Lung (tissue), 12 donors: ENCODE results near the gene SRPK3. TPM values are rescaled to one million over a fixed set of nuclear protein-coding genes. Genes with fewer than 3 reads are reported as not detected.

ENCODE experiments used
- ATAC-seq: fragments of 200-7000 bp; cut with Tn5 transposase; one replicate; pipeline ENCODE4 v1.9.1; 2020; ENCODE audit warnings: moderate number of reproducible peaks; ENCODE audit not compliant: insufficient read depth, low FRiP score
- DNase-seq, 3 donors: peaks; one replicate each; pipeline ENCODE4 v3.0.0-alpha.2; 2013 to 2017
- H3K27ac ChIP-seq, 2 donors: one replicate each; pipeline ENCODE4 v1.5.1; 2013; ENCODE audit warnings: mild to moderate bottlenecking in 2 of 2, moderate library complexity in 2 of 2, control low read depth in 1 of 2, inconsistent platforms in 1 of 2, low read depth in 1 of 2, low read length in 1 of 2
- H3K27me3 ChIP-seq, 3 donors: one replicate each; pipeline ENCODE4 v1.5.1; 2013; ENCODE audit warnings: low read length in 2 of 3; ENCODE audit not compliant: control insufficient read depth in 3 of 3, insufficient read depth in 3 of 3
- H3K36me3 ChIP-seq, 4 donors: one replicate each; pipeline ENCODE4 v1.5.1; 2013; ENCODE audit warnings: low read length in 4 of 4, mild to moderate bottlenecking in 1 of 4, moderate library complexity in 1 of 4; ENCODE audit not compliant: control insufficient read depth in 4 of 4, insufficient read depth in 4 of 4
- H3K4me1 ChIP-seq, 5 donors: one replicate each; pipeline ENCODE4 v1.5.1; 2013; ENCODE audit warnings: low read length in 5 of 5, mild to moderate bottlenecking in 2 of 5, moderate library complexity in 1 of 5; ENCODE audit not compliant: control insufficient read depth in 5 of 5, insufficient read depth in 5 of 5
- H3K4me3 ChIP-seq: one replicate; pipeline ENCODE4 v1.5.1; 2013; ENCODE audit warnings: mild to moderate bottlenecking, control low read depth, moderate library complexity
- H3K9ac ChIP-seq, 2 donors: one replicate each; pipeline ENCODE4 v1.5.1; 2013; ENCODE audit warnings: low read length in 2 of 2, control low read depth in 1 of 2; ENCODE audit not compliant: insufficient read depth in 1 of 2
- H3K9me3 ChIP-seq, 4 donors: one replicate each; pipeline ENCODE4 v1.5.1; 2013; ENCODE audit warnings: low read length in 3 of 4, mild to moderate bottlenecking in 1 of 4, moderate library complexity in 1 of 4; ENCODE audit not compliant: control insufficient read depth in 4 of 4, insufficient read depth in 3 of 4
- WGBS, 2 donors: extraction: QIAGEN DNeasy Blood & Tissue Kit; methylation state at CpG; one replicate each; pipeline ENCODE4 v1.1.7; 2013; 5-methylcytosine and 5-hydroxymethylcytosine counted together
- polyA plus RNA-seq, 2 donors: library from polyadenylated mRNA; stranded (reverse); fragments of 200-250 nt; gene quantifications; one replicate each; pipeline ENCODE4 v1.2.1, GENCODE V29; 2013
- total RNA-seq, 2 donors: library from RNA; depleted of rRNA in 1 of 2; stranded (reverse); fragments of >200 nt in 1 of 2; gene quantifications; one replicate each; pipeline ENCODE4 v1.2.1, GENCODE V29; 2014 to 2021
- TF ChIP-seq, protein P1 (sequence below): IDR thresholded peaks from 2 replicates; pipeline ENCODE4 v1.5.1; 2012; ENCODE audit warnings: mild to moderate bottlenecking; ENCODE audit errors: control extremely low read depth, extremely low read depth
- donor health status: control.
- donor health status: control.
- donor health status: Bipolar disorder and iron deficiency.
- donor health status: healthy.
- donor health status: DM: yes; HTN: yes; CAD: no.

Gene SRPK3
- total and polyA plus RNA-seq, 4 donors: 0.04 to 0.23 (median 0.15) TPM

DNA sequence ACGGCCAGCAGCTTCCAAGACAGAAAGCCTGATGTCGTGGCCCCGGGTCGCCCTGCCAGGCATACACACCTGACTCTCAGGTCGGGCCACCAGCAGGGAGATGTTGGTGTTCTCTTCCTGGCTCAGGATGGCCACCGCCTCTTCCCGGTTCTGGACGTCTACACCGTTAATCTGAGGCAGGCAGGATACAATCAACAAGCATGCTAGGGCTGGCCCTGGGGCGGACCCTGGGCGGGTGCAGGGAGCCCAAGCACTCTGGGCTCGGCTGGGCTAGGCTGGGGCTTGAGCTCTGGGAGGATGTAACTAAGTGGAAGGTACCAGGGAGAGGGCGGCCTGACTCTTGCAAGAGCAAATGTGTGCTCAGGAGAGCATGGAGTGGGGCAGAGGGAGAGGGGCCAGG, 24.6 kb downstream of the SRPK3 start:
- Histone ChIP-seq H3K9ac (no peak overlapping the region), H3K4me1 (no peaks in the 10 kb centered on the region), H3K4me3 (no peak overlapping the region), H3K27me3 (no peaks in the 10 kb centered on the region), H3K36me3 (no peaks in the 10 kb centered on the region), H3K9me3 (peaks cover 0 to 19% (median 0%) of the 10 kb centered on the region in 4 donors), H3K27ac (no peak overlapping the region)
- TF ChIP-seq, protein P1, sequence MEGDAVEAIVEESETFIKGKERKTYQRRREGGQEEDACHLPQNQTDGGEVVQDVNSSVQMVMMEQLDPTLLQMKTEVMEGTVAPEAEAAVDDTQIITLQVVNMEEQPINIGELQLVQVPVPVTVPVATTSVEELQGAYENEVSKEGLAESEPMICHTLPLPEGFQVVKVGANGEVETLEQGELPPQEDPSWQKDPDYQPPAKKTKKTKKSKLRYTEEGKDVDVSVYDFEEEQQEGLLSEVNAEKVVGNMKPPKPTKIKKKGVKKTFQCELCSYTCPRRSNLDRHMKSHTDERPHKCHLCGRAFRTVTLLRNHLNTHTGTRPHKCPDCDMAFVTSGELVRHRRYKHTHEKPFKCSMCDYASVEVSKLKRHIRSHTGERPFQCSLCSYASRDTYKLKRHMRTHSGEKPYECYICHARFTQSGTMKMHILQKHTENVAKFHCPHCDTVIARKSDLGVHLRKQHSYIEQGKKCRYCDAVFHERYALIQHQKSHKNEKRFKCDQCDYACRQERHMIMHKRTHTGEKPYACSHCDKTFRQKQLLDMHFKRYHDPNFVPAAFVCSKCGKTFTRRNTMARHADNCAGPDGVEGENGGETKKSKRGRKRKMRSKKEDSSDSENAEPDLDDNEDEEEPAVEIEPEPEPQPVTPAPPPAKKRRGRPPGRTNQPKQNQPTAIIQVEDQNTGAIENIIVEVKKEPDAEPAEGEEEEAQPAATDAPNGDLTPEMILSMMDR: no peak
- ATAC-seq (no peak), DNase-seq (no peak)
- WGBS, 2 donors: 90 to 92% methylated on average over 13 of the region's 13 CpGs

DNA sequence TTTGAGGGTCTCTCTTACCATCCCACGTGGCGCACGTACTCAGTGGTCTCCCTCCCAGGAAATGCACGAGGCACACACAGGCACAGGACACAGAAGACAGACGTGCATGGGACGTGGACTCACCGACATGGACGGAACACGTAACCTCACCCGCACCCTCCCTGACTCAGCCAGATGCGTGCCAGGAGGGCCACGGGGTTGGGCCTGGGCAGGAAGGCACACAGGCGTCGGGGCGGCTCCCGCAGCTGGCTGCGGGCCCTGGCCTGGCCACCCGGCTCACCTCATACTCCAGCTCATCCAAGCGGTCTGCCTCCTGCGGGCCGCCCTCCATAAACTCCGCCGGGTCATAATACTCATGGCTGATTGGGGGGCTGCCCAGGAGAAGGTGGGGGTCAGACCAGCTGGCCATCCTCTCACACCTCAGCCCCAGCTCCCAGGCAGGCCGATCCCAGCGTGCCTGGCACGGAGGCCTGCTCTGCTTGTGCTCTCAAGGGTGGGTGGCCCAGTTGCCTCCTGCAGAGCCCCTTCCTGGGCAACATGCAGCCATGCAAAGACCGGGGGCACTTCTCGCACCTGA, 26.2 kb downstream of the SRPK3 start:
- Histone ChIP-seq H3K9ac (no peak overlapping the region), H3K4me1 (no peaks in the 10 kb centered on the region), H3K9me3 (peaks cover 0 to 16% (median 1%) of the 10 kb centered on the region in 4 donors), H3K4me3 (no peak overlapping the region), H3K27ac (no peak overlapping the region), H3K27me3 (no peaks in the 10 kb centered on the region), H3K36me3 (no peaks in the 10 kb centered on the region)
- WGBS, 2 donors: 86 to 89% methylated on average over 19 to 28 of the region's 28 CpGs
- TF ChIP-seq, protein P1: no peak
- no peak for DNase-seq
- no peak for ATAC-seq

DNA sequence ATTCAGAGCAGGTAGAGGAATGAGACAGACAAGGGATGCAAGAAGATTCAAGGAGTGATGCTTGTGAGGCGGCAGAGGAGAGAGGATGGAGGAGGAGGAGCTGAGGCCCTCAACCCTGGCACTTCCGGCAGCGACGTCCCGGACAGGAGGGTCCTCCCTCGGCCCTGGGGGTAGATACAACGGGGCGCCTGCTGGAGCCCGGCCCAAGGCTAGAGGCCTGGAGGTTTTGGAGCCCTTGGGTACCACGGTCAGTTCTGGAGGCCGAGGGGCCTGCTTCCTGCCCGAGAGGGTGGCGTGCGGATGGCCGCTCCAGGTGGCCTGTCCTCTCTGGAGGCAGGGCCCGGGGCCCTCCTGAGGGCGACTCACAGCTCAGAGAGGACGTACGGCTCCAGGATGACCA, 27.1 kb downstream of the SRPK3 start:
- no peak overlapping the region for H3K4me3 ChIP-seq
- no peaks in the 10 kb centered on the region for H3K4me1 ChIP-seq
- DNase-seq: no peak
- peaks cover 0 to 19% (median 2%) of the 10 kb centered on the region in 4 donors for H3K9me3 ChIP-seq
- no peaks in the 10 kb centered on the region for H3K36me3 ChIP-seq
- H3K27ac ChIP-seq: no peak overlapping the region
- no peak overlapping the region for H3K9ac ChIP-seq
- H3K27me3 ChIP-seq: peaks cover 0 to 5% (median 0%) of the 10 kb centered on the region in 3 donors
- ATAC-seq: no peak
- TF ChIP-seq, protein P1: no peak
- 89 to 91% methylated on average over 12 to 19 of the region's 19 CpGs for WGBS, 2 donors

DNA sequence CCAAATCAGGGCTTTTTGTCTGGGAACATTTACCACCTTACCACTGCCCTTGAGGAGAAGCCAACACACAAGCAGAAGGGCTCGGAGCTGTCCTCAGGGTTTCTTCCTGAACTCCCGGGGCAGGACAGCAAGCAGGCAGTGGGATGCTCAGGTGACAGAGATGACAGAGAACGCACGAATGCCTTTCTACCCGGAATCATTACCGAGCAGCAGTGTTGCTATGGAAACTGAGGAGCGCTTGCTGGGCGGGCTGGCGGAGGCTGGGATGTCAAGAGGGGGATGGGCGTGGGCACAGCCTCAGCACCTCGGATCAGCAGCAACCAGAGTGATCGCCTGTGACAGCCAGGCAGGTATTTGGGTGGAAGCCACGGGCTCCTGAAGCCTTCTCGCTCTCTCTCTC, 31.4 kb downstream of the SRPK3 start:
- ATAC-seq (no peak), DNase-seq (no peak)
- Histone ChIP-seq H3K9me3 (peaks cover 0 to 17% (median 2%) of the 10 kb centered on the region in 4 donors), H3K36me3 (no peaks in the 10 kb centered on the region), H3K27ac (no peak overlapping the region), H3K4me3 (no peak overlapping the region), H3K27me3 (peaks cover 0 to 5% (median 0%) of the 10 kb centered on the region in 3 donors), H3K9ac (no peak overlapping the region), H3K4me1 (no peaks in the 10 kb centered on the region)
- TF ChIP-seq, protein P1: no peak
- 66 to 79% methylated on average over 14 of the region's 14 CpGs for WGBS, 2 donors
